ENCODE results near the gene DCST1. TPM values are rescaled to one million over a fixed set of nuclear protein-coding genes. Genes with fewer than 3 reads are reported as not detected.

The DCST1 gene
- total RNA-seq, 6 experiments from 2014 or later, result not detected

- Mint-ChIP-seq H3K36me3 (ENCODE audit: low read depth) (no peaks in the 10 kb centered on the region), H3K27ac (no peak overlapping the region), H3K27me3 (ENCODE audit: insufficient read depth) (peaks cover 12% of the 10 kb centered on the region), H3K9me3 (no peaks in the 10 kb centered on the region), H3K4me1 (ENCODE audit: low read depth) (peaks cover 15% of the 10 kb centered on the region), H3K4me3 (no peak overlapping the region)
- TF ChIP-seq CTCF (IDR thresholded peaks at IDR 0.05), result 0 out of 2 replicates have a peak, but pooled peaks have one; percentile 4
- DNase-seq, result no peak
Measured at GRCh38 chr1:155094622-155094948, 61.0 kb downstream of the DCST1 start.

- Mint-ChIP-seq H3K4me3 (no peak overlapping the region), H3K4me1 (ENCODE audit: low read depth) (peaks cover 2% of the 10 kb centered on the region; the same call in 1 of the 2 replicates), H3K36me3 (ENCODE audit: low read depth) (no peaks in the 10 kb centered on the region), H3K9me3 (no peaks in the 10 kb centered on the region), H3K27me3 (ENCODE audit: insufficient read depth) (peaks cover 20% of the 10 kb centered on the region), H3K27ac (no peak overlapping the region)
- no peak for DNase-seq
- no peak for TF ChIP-seq CTCF (IDR thresholded peaks at IDR 0.05)
Measured at GRCh38 chr1:155099331-155099730, 65.7 kb downstream of the DCST1 start.

Other genes starting within 250 kb of the DCST1 start
- not detected for gene KCNN3, start 163.5 kb upstream of the DCST1 start, total RNA-seq (2021; fragmentation: NEBNext Ultra II Directional; extraction: Animal tissue kit (Norgen Biotek cat#: 25700))
- gene PMVK, start 97.1 kb upstream of the DCST1 start, total RNA-seq (2021; fragmentation: NEBNext Ultra II Directional; extraction: Animal tissue kit (Norgen Biotek cat#: 25700)), result 10 to 100 TPM; 29.1 to 33.4 (median 32.5) TPM
- gene PBXIP1, start 77.7 kb upstream of the DCST1 start, total RNA-seq (2021; fragmentation: NEBNext Ultra II Directional; extraction: Animal tissue kit (Norgen Biotek cat#: 25700)), result 10 to 100 TPM; 26.4 to 42.5 (median 28.1) TPM
- gene PYGO2, start 72.0 kb upstream of the DCST1 start, total RNA-seq (2021; fragmentation: NEBNext Ultra II Directional; extraction: Animal tissue kit (Norgen Biotek cat#: 25700)), result 10 to 100 TPM; 19.9 to 23.7 (median 21.3) TPM
- 100 to 1,000 TPM; 371 to 461 (median 401) TPM for gene SHC1, start 63.1 kb upstream of the DCST1 start, total RNA-seq (2021; fragmentation: NEBNext Ultra II Directional; extraction: Animal tissue kit (Norgen Biotek cat#: 25700))
- gene CKS1B, start 59.1 kb upstream of the DCST1 start, total RNA-seq (2021; fragmentation: NEBNext Ultra II Directional; extraction: Animal tissue kit (Norgen Biotek cat#: 25700)), result 100 to 1,000 TPM in 3 of 6 experiments, 10 to 100 TPM in 3; 52.7 to 111 (median 98.8) TPM
- 10 to 100 TPM; 25.1 to 35.3 (median 29.6) TPM for gene FLAD1, start 50.5 kb upstream of the DCST1 start, total RNA-seq (2021; fragmentation: NEBNext Ultra II Directional; extraction: Animal tissue kit (Norgen Biotek cat#: 25700))
- gene LENEP, start 40.2 kb upstream of the DCST1 start, total RNA-seq (2021; fragmentation: NEBNext Ultra II Directional; extraction: Animal tissue kit (Norgen Biotek cat#: 25700)), result under 1 TPM in 1 of 6 experiments, not detected in 5; 0.46 TPM
- 10 to 100 TPM; 31.1 to 37.1 (median 34.1) TPM for gene ZBTB7B, start 31.0 kb upstream of the DCST1 start, total RNA-seq (2021; fragmentation: NEBNext Ultra II Directional; extraction: Animal tissue kit (Norgen Biotek cat#: 25700))
- gene DCST2, start within 50 bp of the DCST1 start, total RNA-seq (2021; fragmentation: NEBNext Ultra II Directional; extraction: Animal tissue kit (Norgen Biotek cat#: 25700)), result under 1 TPM in 2 of 6 experiments, not detected in 4; 0.08 to 0.14 TPM
- gene ADAM15, start 17.5 kb downstream of the DCST1 start, total RNA-seq (2021; fragmentation: NEBNext Ultra II Directional; extraction: Animal tissue kit (Norgen Biotek cat#: 25700)), result 10 to 100 TPM; 51.1 to 66.9 (median 63.7) TPM
- gene EFNA4, start 29.9 kb downstream of the DCST1 start, total RNA-seq (2021; fragmentation: NEBNext Ultra II Directional; extraction: Animal tissue kit (Norgen Biotek cat#: 25700)), result 1 to 10 TPM; 3.6 to 5.6 (median 4.8) TPM
- under 1 TPM; 0.25 to 0.87 (median 0.55) TPM for gene EFNA3, start 45.0 kb downstream of the DCST1 start, total RNA-seq (2021; fragmentation: NEBNext Ultra II Directional; extraction: Animal tissue kit (Norgen Biotek cat#: 25700))
- gene EFNA1, start 94.1 kb downstream of the DCST1 start, total RNA-seq (2021; fragmentation: NEBNext Ultra II Directional; extraction: Animal tissue kit (Norgen Biotek cat#: 25700)), result under 1 TPM in 1 of 6 experiments, not detected in 5; 0.19 TPM
- 10 to 100 TPM; 23.5 to 36.4 (median 29.5) TPM for gene SLC50A1, start 102.0 kb downstream of the DCST1 start, total RNA-seq (2021; fragmentation: NEBNext Ultra II Directional; extraction: Animal tissue kit (Norgen Biotek cat#: 25700))
- 100 to 1,000 TPM in 1 of 6 experiments, 10 to 100 TPM in 5; 66.2 to 110 (median 86.2) TPM for gene DPM3, start 106.7 kb downstream of the DCST1 start, total RNA-seq (2021; fragmentation: NEBNext Ultra II Directional; extraction: Animal tissue kit (Norgen Biotek cat#: 25700))
- gene KRTCAP2, start 139.5 kb downstream of the DCST1 start, total RNA-seq (2021; fragmentation: NEBNext Ultra II Directional; extraction: Animal tissue kit (Norgen Biotek cat#: 25700)), result 100 to 1,000 TPM; 231 to 351 (median 285) TPM
- gene TRIM46, start 140.0 kb downstream of the DCST1 start, total RNA-seq (2021; fragmentation: NEBNext Ultra II Directional; extraction: Animal tissue kit (Norgen Biotek cat#: 25700)), result 1 to 10 TPM; 5.1 to 7.1 (median 6.1) TPM
- gene THBS3, start 174.1 kb downstream of the DCST1 start, total RNA-seq (2021; fragmentation: NEBNext Ultra II Directional; extraction: Animal tissue kit (Norgen Biotek cat#: 25700)), result 10 to 100 TPM; 13.9 to 20.3 (median 16.9) TPM
- 10 to 100 TPM; 49.8 to 55.4 (median 51.5) TPM for gene MTX1, start 174.9 kb downstream of the DCST1 start, total RNA-seq (2021; fragmentation: NEBNext Ultra II Directional; extraction: Animal tissue kit (Norgen Biotek cat#: 25700))
- gene ENTREP3, start 221.7 kb downstream of the DCST1 start, total RNA-seq (2021; fragmentation: NEBNext Ultra II Directional; extraction: Animal tissue kit (Norgen Biotek cat#: 25700)), result 10 to 100 TPM; 53.6 to 81.3 (median 58.8) TPM
- 100 to 1,000 TPM; 125 to 150 (median 135) TPM for gene SCAMP3, start 228.5 kb downstream of the DCST1 start, total RNA-seq (2021; fragmentation: NEBNext Ultra II Directional; extraction: Animal tissue kit (Norgen Biotek cat#: 25700))
- gene CLK2, start 239.7 kb downstream of the DCST1 start, total RNA-seq (2021; fragmentation: NEBNext Ultra II Directional; extraction: Animal tissue kit (Norgen Biotek cat#: 25700)), result 10 to 100 TPM; 24.8 to 32.8 (median 30.0) TPM
- gene HCN3, start 243.6 kb downstream of the DCST1 start, total RNA-seq (2021; fragmentation: NEBNext Ultra II Directional; extraction: Animal tissue kit (Norgen Biotek cat#: 25700)), result 1 to 10 TPM; 1.3 to 1.6 (median 1.5) TPM

Measured in HFFc6 (cell line).